Ascending aorta (tissue), 2 donors: Measurements from ENCODE around the gene ADD3. TPM values are rescaled to one million over a fixed set of nuclear protein-coding genes. Genes with fewer than 3 reads are reported as not detected.

Experiments
- DNase-seq, 2 donors: peaks; one replicate each; pipeline ENCODE4 v3.0.0-alpha.2; 2019; ENCODE audit warnings: low spot score in 2 of 2
- H3K27ac ChIP-seq, 2 donors: fragments of 200-600 bp; sonication (generic); one replicate each; pipeline ENCODE4 v1.5.1; 2016 to 2017; ENCODE audit warnings: mild to moderate bottlenecking in 1 of 2
- H3K27me3 ChIP-seq: fragments of 200-600 bp; sonication (generic); one replicate; pipeline ENCODE4 v1.5.1; 2017
- H3K36me3 ChIP-seq, 2 donors: fragments of 200-600 bp; sonication (generic); one replicate each; pipeline ENCODE4 v1.5.1; 2016
- H3K4me1 ChIP-seq, 2 donors: fragments of 200-600 bp; sonication (generic); one replicate each; pipeline ENCODE4 v1.5.1; 2016 to 2017; ENCODE audit warnings: mild to moderate bottlenecking in 1 of 2
- H3K4me3 ChIP-seq, 2 donors: fragments of 200-600 bp; sonication (generic); one replicate each; pipeline ENCODE4 v1.5.1; 2016 to 2017; ENCODE audit warnings: mild to moderate bottlenecking in 1 of 2
- H3K9me3 ChIP-seq, 2 donors: fragments of 200-600 bp; sonication (generic); one replicate each; pipeline ENCODE4 v1.5.1; 2016
- intact Hi-C: fragments of 100-400 bp; cut with DNase I; formaldehyde crosslinking; loops from one replicate; pipeline ENCODE4 v1.15.1; 2023
- total RNA-seq: library from RNA; depleted of rRNA; stranded (reverse); fragments of >200 nt; gene quantifications from one replicate; pipeline ENCODE4 v1.1.0, GENCODE V29; 2016
- TF ChIP-seq, protein P1 (sequence below), 3 experiments: fragments of 200-600 bp in 2 of 3; fragments of 450-650 bp in 1 of 3; sonication (generic) in 2 of 3; IDR thresholded peaks; one replicate each; pipeline ENCODE4 v1.5.1; 2016 to 2019; ENCODE audit warnings: antibody characterized with exemption in 3 of 3, mild to moderate bottlenecking in 1 of 3, moderate library complexity in 1 of 3

Gene ADD3
- total RNA-seq, 1 donor from 2014 or later: 93.0 TPM

DNA sequence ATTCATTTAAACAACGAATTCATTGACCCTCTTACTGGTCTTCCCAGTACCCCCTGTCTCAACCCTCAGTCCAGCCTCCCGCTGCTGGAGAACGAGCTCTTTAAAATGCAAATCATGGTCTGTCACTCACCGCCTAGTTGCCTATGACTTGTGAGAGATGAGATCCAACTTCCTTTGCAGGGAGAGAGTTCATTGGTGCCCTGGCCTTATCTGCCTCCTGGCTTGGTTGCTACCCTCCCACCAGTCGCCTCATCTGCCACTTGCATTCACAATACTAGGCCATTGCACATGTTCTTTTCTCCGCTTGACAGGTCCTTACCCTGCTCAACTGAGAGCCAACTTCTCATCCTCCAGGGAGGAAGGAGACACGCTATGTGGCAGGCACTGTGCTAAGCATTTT, 145.6 kb downstream of the ADD3 start:
- Histone ChIP-seq H3K36me3 (no peaks in the 10 kb centered on the region), H3K27ac (no peak overlapping the region), H3K4me1 (no peaks in the 10 kb centered on the region), H3K9me3 (no peaks in the 10 kb centered on the region), H3K4me3 (no peak overlapping the region), H3K27me3 (no peaks in the 10 kb centered on the region)
- TF ChIP-seq, protein P1, sequence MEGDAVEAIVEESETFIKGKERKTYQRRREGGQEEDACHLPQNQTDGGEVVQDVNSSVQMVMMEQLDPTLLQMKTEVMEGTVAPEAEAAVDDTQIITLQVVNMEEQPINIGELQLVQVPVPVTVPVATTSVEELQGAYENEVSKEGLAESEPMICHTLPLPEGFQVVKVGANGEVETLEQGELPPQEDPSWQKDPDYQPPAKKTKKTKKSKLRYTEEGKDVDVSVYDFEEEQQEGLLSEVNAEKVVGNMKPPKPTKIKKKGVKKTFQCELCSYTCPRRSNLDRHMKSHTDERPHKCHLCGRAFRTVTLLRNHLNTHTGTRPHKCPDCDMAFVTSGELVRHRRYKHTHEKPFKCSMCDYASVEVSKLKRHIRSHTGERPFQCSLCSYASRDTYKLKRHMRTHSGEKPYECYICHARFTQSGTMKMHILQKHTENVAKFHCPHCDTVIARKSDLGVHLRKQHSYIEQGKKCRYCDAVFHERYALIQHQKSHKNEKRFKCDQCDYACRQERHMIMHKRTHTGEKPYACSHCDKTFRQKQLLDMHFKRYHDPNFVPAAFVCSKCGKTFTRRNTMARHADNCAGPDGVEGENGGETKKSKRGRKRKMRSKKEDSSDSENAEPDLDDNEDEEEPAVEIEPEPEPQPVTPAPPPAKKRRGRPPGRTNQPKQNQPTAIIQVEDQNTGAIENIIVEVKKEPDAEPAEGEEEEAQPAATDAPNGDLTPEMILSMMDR (IDR thresholded peaks at IDR 0.05): no peak
- intact Hi-C loops: no loop called here
- no peak for DNase-seq

DNA sequence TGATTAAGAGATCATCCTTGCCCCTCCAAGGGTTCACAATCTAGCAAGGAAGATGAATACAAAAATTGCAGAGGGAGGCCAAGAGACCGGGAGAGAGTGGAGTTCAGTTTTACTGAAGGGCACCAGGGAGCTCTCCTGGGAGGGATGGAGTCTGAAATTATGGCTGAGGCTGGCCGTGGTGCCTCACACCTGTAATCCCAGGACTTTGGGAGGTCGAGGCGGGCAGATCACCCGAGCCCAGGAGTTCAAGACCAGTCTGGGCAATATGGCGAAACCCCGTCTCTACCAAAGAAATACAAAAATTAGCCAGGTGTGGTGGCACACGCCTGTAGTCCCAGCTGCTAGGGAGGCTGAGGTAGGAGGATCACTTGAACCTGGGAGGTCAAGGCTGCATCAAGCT, 148.3 kb downstream of the ADD3 start:
- TF ChIP-seq, protein P1 (IDR thresholded peaks at IDR 0.05): no peak
- intact Hi-C loops: no loop called here
- Histone ChIP-seq H3K27ac (no peak overlapping the region), H3K27me3 (no peaks in the 10 kb centered on the region), H3K4me1 (no peaks in the 10 kb centered on the region), H3K4me3 (no peak overlapping the region), H3K36me3 (no peaks in the 10 kb centered on the region), H3K9me3 (no peaks in the 10 kb centered on the region)
- DNase-seq: no peak

DNA sequence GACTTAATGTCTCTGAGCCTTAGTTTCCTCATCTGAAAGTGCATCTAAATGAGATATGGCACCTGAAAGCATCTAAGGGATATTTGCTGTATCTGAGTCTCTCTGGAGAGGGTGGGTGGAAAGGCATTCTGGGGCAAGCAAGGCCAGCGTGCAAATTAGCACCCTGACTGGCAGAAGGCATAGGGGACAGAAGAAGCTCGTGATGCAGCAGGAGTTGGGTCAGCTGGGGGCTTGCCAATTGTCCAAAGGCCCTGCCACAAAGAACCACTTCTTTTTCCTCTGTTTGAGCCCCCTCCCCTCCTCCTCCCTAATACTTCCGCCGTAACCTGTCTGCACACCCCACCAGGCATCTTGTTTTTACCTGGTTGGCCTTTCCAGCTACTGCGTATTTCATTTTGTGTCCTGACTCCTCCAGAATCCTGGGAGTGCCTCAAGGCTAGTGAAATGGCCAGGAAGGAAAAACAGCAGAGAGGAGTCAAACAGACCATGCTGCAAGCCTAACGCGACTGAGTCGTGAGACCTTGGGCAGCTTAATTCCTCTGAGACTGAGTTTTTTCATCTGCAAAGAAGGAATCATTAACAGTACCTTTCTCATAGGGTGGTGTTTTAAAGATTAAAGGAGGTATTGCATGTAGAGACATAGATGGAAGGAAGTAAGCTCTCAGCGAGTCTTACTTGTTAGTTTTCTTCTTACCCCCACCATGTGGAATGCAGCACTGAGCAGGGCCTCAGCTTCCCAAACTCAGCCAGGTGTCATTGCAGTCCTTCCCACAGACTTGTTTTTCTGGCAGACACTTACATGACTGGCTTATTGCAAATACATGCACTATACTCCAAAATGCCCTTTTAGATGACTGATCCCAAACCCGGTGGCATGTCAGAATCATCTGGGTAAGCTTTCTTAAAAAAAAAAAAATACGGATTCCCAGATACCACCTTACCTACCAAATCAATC, 150.5 kb downstream of the ADD3 start:
- intact Hi-C loops: no loop called here
- H3K4me1 ChIP-seq: no peaks in the 10 kb centered on the region
- H3K9me3 ChIP-seq: no peaks in the 10 kb centered on the region
- no peaks in the 10 kb centered on the region for H3K27me3 ChIP-seq
- TF ChIP-seq, protein P1 (IDR thresholded peaks at IDR 0.05): no peak
- H3K36me3 ChIP-seq: no peaks in the 10 kb centered on the region
- H3K27ac ChIP-seq: no peak overlapping the region
- DNase-seq: no peak
- H3K4me3 ChIP-seq: no peak overlapping the region

DNA sequence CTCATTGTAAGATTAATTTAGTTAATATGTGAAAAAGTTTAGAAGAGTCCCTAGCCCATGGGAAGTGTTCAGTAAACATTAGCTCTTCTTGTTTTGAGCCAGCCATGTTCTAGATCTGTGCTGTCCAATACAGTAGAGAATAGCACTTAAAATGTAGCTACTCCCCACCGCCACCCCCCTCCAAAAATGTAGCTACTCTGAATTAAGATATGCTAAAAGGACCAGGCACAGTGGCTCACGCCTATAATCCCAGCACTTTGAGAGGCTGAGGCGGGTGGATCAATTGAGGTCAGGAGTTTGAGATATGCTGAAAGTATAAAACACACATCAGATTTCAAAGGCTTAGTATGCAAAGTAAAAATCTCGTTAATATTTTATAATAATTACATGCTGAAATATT, 152.3 kb downstream of the ADD3 start:
- Histone ChIP-seq H3K9me3 (no peaks in the 10 kb centered on the region), H3K27me3 (no peaks in the 10 kb centered on the region), H3K36me3 (no peaks in the 10 kb centered on the region), H3K4me1 (no peaks in the 10 kb centered on the region), H3K27ac (no peak overlapping the region), H3K4me3 (no peak overlapping the region)
- TF ChIP-seq, protein P1 (IDR thresholded peaks at IDR 0.05): no peak
- intact Hi-C loops: no loop called here
- no peak for DNase-seq

DNA sequence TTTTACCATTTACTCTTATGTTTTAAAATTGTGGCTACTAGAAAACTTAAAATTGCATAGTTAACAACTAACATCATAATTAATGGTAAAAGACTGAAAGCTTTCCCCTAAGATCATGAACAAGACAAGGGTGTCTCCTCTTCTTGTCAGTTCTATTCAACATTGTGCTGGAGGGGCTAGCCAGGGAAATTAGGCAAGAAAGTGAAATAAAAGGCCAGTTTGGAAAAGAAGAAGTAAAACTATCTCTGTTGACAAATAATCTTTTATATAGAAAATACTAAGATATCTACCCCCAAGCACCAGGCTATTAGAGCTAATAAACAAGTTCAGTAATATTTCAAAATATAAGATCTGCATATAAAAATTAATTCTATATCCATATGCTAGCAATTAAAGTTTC, 152.7 kb downstream of the ADD3 start:
- H3K9me3 ChIP-seq: no peaks in the 10 kb centered on the region
- H3K4me1 ChIP-seq: no peaks in the 10 kb centered on the region
- no peak overlapping the region for H3K4me3 ChIP-seq
- H3K27me3 ChIP-seq: no peaks in the 10 kb centered on the region
- DNase-seq: no peak
- H3K36me3 ChIP-seq: no peaks in the 10 kb centered on the region
- TF ChIP-seq, protein P1 (IDR thresholded peaks at IDR 0.05): no peak
- intact Hi-C loops: no loop called here
- H3K27ac ChIP-seq: no peak overlapping the region
